Endodermal cell (in vitro differentiated cells): ENCODE data around the gene HACD3. TPM values are rescaled to one million over a fixed set of nuclear protein-coding genes. Genes with fewer than 3 reads are reported as not detected.

ENCODE experiments used
- DNase-seq: peaks from one replicate; pipeline ENCODE4 v3.0.0-alpha.2; 2017
- H3K27ac ChIP-seq: 2 replicates; pipeline ENCODE4 v1.5.1; 2013; ENCODE audit warnings: mild to moderate bottlenecking, low read depth, low read length, moderate library complexity
- H3K27me3 ChIP-seq: 2 replicates; pipeline ENCODE4 v1.6.1; 2013; ENCODE audit warnings: mild to moderate bottlenecking, low read length, moderate library complexity; ENCODE audit not compliant: insufficient read depth, control insufficient read depth, poor library complexity, severe bottlenecking
- H3K36me3 ChIP-seq: 2 replicates; pipeline ENCODE4 v1.7.0; 2013; ENCODE audit warnings: mild to moderate bottlenecking, low read length, moderate library complexity; ENCODE audit not compliant: control insufficient read depth, insufficient read depth
- H3K4me1 ChIP-seq: one replicate; pipeline ENCODE4 v1.7.0; 2013; ENCODE audit warnings: low read length; ENCODE audit not compliant: control insufficient read depth, insufficient read depth
- H3K4me3 ChIP-seq: 2 replicates; pipeline ENCODE4 v1.5.1; 2013; ENCODE audit warnings: mild to moderate bottlenecking, low read length, moderate library complexity
- H3K9ac ChIP-seq: 2 replicates; pipeline ENCODE4 v1.6.1; 2013; ENCODE audit warnings: mild to moderate bottlenecking, low read length, moderate library complexity; ENCODE audit not compliant: poor library complexity, severe bottlenecking; ENCODE audit errors: extremely low read depth
- H3K9me3 ChIP-seq: 2 replicates; pipeline ENCODE4 v1.6.1; 2013; ENCODE audit warnings: mild to moderate bottlenecking, low read length, moderate library complexity; ENCODE audit not compliant: control insufficient read depth
- H3K27ac Mint-ChIP-seq: 2 replicates; pipeline ENCODE4 v1.8.0; 2020; ENCODE audit warnings: mixed read lengths
- H3K27me3 Mint-ChIP-seq: 2 replicates; pipeline ENCODE4 v1.8.0; 2021; ENCODE audit warnings: mild to moderate bottlenecking, mixed read lengths; ENCODE audit not compliant: insufficient read depth
- H3K36me3 Mint-ChIP-seq: 2 replicates; pipeline ENCODE4 v1.8.0; 2020; ENCODE audit warnings: low read depth, mixed read lengths
- H3K4me1 Mint-ChIP-seq: 2 replicates; pipeline ENCODE4 v1.8.0; 2020; ENCODE audit warnings: mixed read lengths
- H3K4me3 Mint-ChIP-seq: 2 replicates; pipeline ENCODE4 v1.8.0; 2020; ENCODE audit warnings: mild to moderate bottlenecking, moderate library complexity, mixed read lengths
- H3K9me3 Mint-ChIP-seq: 2 replicates; pipeline ENCODE4 v1.8.0; 2020; ENCODE audit warnings: mild to moderate bottlenecking, mixed read lengths
- CTCF ChIP-seq: fragments of 200-600 bp; sonication (generic); conservative IDR thresholded peaks from 2 replicates; pipeline ENCODE4 v1.5.0; 2021; ENCODE audit warnings: antibody characterized with exemption, mild to moderate bottlenecking
- whole genome bisulfite sequencing, 2 experiments: methylation state at CpG; one replicate each; pipeline versions ENCODE4 v1.1.5 to v1.1.7; 2013; ENCODE audit warnings: missing lambda C conversion rate in 2 of 2, mixed read lengths in 1 of 2; ENCODE audit not compliant: insufficient coverage in 1 of 2, insufficient read length in 1 of 2; 5-methylcytosine and 5-hydroxymethylcytosine counted together
- total RNA-seq, 2 donors: library from RNA; stranded (reverse); fragmentation: NEBNext Ultra II Directional in 1 of 2; extraction: Animal tissue kit (Norgen Biotek cat#: 25700) in 1 of 2; gene quantifications; 2 replicates in 1 of 2; 3 replicates in 1 of 2; pipeline ENCODE4 v1.2.1, GENCODE V29; 2021

Gene HACD3
- total RNA-seq, 2 donors from 2014 or later = 129 to 201 TPM

DNA sequence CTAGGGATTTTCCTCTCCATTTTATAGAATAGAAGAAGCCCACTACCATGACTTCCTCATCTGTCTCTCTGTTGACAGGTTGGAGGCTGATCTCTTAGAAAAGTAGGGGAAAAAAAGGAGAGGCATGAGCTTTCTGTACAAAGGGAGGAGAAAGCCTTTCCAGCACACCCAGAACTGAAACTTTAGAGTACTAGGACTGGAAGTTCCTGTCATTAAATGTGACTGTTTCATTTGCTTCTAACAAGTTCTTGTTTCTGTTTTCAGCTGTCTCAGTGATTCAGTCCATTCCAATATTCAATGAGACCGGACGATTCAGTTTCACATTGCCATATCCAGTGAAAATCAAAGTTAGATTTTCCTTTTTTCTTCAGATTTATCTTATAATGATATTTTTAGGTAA, 41.7 kb downstream of the HACD3 start:
- no peak overlapping the region for H3K4me3 Mint-ChIP-seq
- no peak for TF ChIP-seq CTCF
- Histone ChIP-seq H3K9me3 (peaks cover 9% of the 10 kb centered on the region), H3K36me3 (peaks cover 93% of the 10 kb centered on the region), H3K4me1 (no peaks in the 10 kb centered on the region), H3K27ac (no peak overlapping the region), H3K4me3 (no peak overlapping the region), H3K27me3 (no peaks in the 10 kb centered on the region), H3K9ac (no peak overlapping the region)
- 97% methylated on average over 2 of the region's 2 CpGs; no CpG with 5 or more reads in 1 of the 2 experiments for WGBS, 2 experiments
- H3K9me3 Mint-ChIP-seq = peaks cover 1% of the 10 kb centered on the region
- no peaks in the 10 kb centered on the region for H3K27me3 Mint-ChIP-seq
- no peak for DNase-seq
- H3K27ac Mint-ChIP-seq = no peak overlapping the region
- H3K36me3 Mint-ChIP-seq = peaks cover 76% of the 10 kb centered on the region
- H3K4me1 Mint-ChIP-seq = no peaks in the 10 kb centered on the region

DNA sequence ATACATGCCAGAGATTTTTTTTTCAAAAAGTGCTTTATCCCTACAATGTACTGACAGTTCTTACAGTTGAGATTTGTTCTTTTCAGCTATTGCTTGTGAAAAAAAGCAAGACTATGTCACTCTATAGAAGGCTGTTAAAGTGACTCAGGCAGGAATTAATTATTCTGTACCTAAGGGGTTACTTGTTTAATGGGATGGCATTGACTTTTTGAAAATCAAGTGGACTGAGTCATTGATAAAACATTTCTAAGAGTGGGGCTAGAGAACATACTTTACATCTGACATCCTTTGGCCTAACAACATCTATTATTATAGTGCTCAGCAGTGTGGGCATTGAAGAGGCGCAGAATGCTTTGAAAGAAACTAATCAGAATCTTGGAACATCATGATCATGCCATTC, 46.4 kb downstream of the HACD3 start:
- no peak for DNase-seq
- H3K9ac ChIP-seq = no peak overlapping the region
- no peak overlapping the region for H3K27ac Mint-ChIP-seq

DNA sequence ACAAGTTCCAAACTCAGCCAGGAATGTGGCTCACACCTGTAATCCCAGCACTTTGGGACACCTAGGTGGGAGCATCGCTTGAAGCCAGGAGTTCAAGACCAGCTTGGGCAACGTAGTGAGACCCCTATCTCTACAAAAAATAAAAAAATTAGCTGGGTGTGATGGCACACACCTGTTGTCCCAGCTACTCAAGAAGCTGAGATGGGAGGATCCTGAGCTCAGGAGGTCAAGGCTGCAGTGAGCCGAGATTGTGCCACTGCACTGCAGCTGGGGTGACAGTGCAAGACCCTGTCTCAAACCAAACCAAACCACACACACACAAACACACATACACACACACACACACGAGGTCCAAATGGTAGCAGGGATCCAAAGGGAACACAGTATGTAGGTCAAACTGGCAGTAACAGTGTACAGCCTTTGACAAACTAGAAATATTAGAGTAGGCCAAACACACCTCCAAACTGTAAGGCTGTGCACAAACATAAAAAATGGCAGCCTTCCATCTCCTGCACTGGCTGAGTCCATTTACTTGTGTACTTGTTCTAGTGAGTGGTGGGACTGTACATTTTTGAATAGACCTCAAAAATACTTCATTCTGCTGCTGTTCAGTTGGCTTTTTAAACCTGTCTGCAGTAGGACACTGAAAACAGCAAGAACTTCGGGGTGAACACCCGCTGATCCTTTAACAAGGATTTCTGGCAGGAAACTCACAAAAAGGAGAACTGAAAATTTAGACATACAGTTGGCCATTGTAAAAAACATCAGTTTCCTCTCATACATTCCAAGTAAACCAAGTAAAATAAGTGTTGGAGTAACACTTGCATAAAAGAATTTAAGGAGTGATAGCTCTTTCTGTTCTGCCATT, 47.1 kb downstream of the HACD3 start:
- Histone ChIP-seq H3K27me3 (no peaks in the 10 kb centered on the region), H3K4me3 (no peak overlapping the region), H3K9ac (no peak overlapping the region), H3K4me1 (peaks cover 5% of the 10 kb centered on the region), H3K9me3 (no peaks in the 10 kb centered on the region), H3K27ac (peak overlapping the region; percentile 22), H3K36me3 (peaks cover 84% of the 10 kb centered on the region)
- H3K4me3 Mint-ChIP-seq = no peak overlapping the region
- no peaks in the 10 kb centered on the region for H3K9me3 Mint-ChIP-seq
- no peak for TF ChIP-seq CTCF
- no peak for DNase-seq
- H3K27me3 Mint-ChIP-seq = no peaks in the 10 kb centered on the region
- peaks cover 59% of the 10 kb centered on the region for H3K36me3 Mint-ChIP-seq
- WGBS, 2 experiments = 85 to 93% methylated on average over 4 to 6 of the region's 6 CpGs
- H3K4me1 Mint-ChIP-seq = peaks cover 22% of the 10 kb centered on the region
- no peak overlapping the region for H3K27ac Mint-ChIP-seq

More for the DNA sequence above, 46.4 kb downstream of the HACD3 start:
- no peaks in the 10 kb centered on the region for H3K27me3 Mint-ChIP-seq
- no peaks in the 10 kb centered on the region for H3K9me3 Mint-ChIP-seq
- 100% methylated on average over 1 of the region's 1 CpG for WGBS, 2 experiments
- TF ChIP-seq CTCF = no peak
- H3K36me3 Mint-ChIP-seq = peaks cover 59% of the 10 kb centered on the region
- Histone ChIP-seq H3K27me3 (no peaks in the 10 kb centered on the region), H3K4me1 (peaks cover 5% of the 10 kb centered on the region), H3K36me3 (peaks cover 80% of the 10 kb centered on the region), H3K27ac (no peak overlapping the region), H3K9me3 (no peaks in the 10 kb centered on the region), H3K4me3 (no peak overlapping the region)
- peaks cover 22% of the 10 kb centered on the region for H3K4me1 Mint-ChIP-seq
- no peak overlapping the region for H3K4me3 Mint-ChIP-seq
